ENCODE results near the gene RARA.

The RARA gene

GRCh38 chr17:40341808-40342503 is 33.0 kb downstream of the RARA start:
- in situ Hi-C loops (cut with MboI; ENCODE audit: low sequenced_read_pairs): no loop called here

DNA sequence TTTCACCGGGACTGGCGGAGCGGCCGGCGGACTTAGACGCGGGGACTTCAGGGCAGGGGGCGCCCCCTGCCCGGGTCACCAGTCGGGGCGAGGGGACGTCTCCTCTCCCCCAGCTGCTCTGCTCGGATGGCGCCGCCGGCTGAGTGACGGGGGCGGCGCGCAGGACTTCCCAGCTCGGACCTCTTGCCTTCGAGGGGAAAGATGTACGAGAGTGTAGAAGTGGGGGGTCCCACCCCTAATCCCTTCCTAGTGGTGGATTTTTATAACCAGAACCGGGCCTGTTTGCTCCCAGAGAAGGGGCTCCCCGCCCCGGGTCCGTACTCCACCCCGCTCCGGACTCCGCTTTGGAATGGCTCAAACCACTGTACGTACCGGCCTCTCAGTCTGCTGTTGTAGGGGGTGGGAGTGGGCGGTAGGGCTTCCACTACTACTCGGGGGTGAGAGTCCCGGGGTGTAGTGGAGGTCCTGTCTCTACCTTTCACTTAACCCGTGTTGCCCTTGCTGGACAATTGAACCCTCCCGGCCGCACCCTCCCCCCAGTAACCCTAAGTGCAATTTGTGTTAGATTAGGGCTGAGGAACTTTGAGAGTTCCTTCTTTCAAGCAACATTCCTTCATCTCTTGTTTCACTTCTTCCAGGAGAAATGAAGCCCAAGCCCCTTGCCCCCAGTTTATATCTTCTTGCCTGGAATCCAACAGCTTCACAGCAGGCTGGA is 33.7 kb downstream of the RARA start:
- in situ Hi-C loops (cut with MboI; ENCODE audit: low sequenced_read_pairs): no loop called here

- in situ Hi-C loops (cut with MboI; ENCODE audit: low sequenced_read_pairs): no loop called here
Observed at GRCh38 chr17:40343219-40344119, 34.5 kb downstream of the RARA start.

DNA sequence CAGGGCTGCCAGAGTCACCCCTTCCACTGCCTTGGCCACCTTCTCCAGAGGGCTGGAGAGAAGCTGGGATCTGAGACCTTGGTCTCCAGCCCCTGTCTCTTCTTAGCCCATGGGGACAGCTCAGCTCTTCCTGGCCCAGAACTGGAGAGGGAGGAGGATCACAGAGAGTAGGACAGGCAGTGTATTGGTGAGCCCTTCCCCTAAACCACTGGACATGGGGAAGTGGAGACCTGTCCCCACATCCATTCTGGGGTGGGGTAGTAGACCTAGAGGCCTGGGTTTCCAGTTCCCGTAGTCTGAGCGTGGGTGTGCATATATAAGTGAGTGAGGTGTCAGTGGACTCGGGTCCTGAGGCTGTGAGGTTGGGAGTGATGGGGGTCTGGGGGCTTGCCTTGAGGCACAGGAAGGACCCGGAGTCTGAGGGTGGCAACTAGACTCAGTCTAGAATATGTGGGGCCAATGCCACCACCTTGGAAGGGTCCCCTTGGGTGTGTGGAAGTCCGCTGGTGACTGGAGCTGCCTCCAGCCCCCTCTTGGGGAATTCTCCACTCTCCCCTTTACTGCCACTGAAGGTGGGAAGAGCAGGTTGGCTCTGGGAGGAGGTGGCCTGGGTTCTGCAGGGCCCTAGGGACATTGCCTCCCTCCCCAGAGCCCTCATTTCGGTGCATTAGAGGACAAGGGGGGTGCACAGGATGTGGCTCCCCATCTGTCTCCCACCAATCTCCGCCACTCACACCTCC is 35.6 kb downstream of the RARA start:
- in situ Hi-C loops (cut with MboI; ENCODE audit: low sequenced_read_pairs): no loop called here

DNA sequence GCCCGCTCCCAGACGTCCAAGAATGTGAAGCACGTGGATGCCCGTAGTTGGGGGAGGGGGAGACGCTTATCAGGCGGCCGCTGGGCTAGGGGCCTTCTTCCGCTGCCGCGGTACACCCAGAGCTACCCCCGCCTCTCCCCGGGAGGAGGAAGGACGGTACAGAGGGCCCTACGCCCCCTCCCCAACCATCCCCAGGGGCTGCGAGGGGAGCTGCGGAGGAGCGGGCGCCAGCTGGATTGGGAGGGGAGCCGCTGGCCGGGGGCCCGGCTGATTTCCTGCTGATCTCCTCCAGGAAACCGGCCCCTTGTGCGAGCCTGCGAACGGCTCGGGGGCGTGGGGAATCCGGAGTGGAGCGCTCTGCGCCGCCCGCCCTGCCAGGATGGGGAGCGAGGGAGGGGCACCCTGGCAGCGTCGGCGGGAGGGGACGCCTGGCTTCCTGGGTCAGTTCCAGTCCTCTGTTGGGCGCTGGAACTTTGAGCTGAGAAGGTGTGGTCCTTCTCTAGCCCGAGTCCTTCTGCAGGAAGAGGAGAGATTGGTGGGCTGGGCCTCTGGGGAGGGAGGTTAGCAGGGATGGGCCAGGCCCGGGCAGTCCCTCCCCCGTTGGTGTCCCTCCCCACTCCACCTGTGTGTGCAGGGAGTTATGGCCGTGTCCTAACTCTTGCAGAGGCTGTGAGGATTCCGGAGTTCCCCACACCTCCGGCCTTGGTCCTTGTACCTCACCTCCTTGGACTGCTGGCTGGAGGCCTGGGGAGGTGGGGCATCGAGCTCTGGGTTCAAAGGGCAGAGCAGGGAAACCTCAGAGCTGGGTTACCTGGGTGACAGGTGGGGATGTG is 36.4 kb downstream of the RARA start:
- in situ Hi-C loops (cut with MboI; ENCODE audit: low sequenced_read_pairs): no loop called here

DNA sequence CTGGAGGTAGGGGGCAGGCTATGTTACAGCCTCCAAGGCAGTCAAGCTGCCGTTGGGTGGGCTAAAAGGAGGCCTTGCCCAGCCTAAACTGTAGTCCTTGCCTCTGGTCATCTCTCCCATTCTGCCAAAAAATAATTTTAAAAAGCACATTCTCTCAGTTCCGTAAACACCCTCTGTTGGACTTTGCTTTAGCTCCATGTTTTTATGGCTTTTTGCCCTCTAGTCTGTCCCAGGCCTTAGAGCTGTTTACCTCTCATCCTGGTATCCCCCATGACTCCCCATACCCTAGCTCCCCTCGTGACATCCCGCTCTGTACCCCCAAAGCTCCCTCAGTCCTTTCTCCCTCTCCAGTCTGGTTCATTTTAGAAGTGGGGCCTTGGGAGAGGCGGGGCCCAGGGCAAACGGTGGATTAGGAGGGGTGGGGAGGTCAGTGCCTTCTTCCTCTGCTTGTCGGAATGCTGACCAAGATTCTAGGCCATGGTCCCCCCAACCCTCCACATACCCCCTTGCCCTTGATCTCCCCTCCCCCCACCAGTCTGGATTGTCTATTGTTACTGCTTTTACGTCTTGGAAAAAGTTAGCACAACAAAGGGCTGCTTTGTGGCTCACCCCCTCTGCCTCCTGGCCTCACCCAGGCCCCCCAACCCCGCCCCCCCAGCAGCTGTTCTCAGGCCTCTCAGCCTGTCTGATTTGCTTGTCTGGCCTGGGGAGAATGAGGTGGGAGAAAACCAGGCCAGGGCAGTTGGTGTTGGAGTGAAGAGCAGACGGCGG is 37.2 kb downstream of the RARA start:
- in situ Hi-C loops (cut with MboI; ENCODE audit: low sequenced_read_pairs): no loop called here

DNA sequence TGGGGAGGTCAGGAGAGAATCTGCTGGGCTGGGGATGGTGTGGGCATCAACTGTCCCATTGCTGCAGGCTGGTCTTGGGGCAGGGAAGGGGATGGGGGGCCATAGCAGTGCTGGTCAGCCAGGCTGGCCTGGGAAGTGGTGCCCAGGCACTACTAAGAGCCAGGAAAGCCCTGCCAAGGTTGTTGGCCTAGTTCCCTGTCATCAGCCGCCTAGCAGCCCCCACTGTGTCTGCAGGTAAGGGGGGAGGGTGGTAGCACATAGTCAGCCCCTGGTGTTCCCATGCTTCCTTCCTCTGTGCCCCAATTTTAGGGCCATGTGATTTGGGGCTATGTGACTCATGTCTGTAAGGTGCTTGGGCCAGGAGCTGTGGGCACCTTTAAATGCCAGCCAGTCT is 37.8 kb downstream of the RARA start:
- in situ Hi-C loops (cut with MboI; ENCODE audit: low sequenced_read_pairs): no loop called here

DNA sequence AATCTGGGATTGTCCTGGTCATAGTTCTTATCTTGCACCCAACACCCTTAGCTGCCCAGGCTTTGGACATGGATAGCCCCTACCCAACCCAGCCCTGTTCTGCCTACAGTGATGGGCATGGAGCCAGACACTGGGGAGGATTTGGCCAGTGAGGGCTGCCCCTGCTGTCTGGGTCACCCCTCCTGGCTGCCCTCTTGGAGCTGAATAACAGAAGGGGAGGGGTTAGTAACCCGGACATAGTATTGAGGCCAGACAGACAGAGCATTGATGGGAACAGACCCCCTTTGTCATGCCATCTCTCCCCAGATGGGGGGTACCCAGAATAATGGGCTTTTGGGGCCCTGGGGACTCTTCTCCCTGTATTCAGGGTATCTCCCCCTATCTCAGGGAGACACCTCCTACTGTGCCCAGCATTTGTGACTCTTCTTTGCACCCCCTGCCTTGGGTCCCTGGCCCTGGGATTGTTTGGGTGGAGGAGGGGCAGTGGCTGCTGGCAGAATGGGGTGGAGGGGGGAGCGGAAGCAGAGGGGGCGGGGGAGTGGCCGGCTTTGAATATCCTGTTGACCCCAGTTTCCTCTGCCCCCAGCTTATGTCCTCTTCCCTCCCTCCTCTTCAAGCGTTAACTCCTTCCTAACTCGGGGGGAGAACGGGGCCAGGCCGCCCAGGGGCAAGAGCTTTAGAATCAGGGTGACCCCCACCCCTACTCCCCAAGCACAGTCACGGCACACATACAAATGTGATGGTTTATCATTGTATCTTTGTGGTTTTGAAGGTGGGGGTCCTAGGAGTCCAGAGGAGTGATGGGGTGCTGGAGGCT is 38.5 kb downstream of the RARA start:
- in situ Hi-C loops (cut with MboI; ENCODE audit: low sequenced_read_pairs): no loop called here

DNA sequence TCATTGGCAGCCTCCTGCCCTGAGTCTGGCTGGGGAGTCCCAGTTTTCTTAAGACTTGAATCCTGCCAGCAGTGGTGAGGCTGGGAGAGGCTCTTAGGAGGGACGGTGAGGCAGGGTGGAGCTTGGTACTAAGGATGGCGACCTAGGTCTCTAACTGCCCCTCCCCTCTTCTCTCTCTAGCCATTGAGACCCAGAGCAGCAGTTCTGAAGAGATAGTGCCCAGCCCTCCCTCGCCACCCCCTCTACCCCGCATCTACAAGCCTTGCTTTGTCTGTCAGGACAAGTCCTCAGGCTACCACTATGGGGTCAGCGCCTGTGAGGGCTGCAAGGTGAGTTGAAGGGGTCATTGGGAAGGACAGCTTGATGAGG is 39.1 kb downstream of the RARA start:
- in situ Hi-C loops (cut with MboI; ENCODE audit: low sequenced_read_pairs): no loop called here

GRCh38 chr17:40348562-40349476 is 39.8 kb downstream of the RARA start:
- in situ Hi-C loops (cut with MboI; ENCODE audit: low sequenced_read_pairs): no loop called here

- in situ Hi-C loops (cut with MboI; ENCODE audit: low sequenced_read_pairs): no loop called here
Observed at GRCh38 chr17:40349477-40349894, 40.5 kb downstream of the RARA start.

DNA sequence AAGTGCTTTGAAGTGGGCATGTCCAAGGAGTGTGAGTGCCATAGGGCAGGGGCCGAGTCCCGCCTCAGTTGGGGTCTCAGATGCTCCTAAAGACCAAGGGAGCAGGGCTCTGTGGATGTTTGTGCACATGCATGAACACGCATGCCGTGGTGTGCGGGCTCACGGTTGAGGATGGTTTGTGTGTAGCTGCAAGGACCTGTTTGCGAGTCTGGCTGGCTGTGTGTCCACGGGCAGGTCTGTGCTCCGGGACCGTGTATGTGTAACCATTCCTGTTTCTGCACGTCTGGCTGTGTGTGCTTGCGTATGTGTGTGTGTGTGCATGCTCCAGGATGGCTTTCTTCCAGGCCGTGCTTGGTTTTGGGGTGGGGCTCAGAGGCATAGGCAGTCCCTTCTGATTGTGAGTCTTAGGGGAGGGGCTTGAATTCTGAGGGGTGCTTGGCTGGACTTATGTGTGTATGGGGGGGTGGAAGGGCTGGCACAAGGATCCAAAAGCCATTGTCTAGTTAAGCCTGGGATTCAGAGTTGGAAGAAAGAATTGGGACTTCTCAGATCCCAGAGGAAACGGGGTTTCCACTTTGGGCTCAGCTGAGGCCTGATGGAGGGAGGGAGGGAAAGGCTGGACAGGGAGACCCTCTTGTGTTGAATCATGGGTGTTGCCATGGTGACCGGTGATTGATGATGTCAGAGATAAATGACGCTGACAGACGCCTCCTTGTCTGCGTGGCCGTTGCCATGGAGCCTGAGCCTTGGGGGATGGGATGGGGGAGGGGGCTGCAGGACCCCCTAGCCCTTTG is 41.1 kb downstream of the RARA start:
- in situ Hi-C loops (cut with MboI; ENCODE audit: low sequenced_read_pairs): loop anchor here (5.0 kb wide), 1 partner anchor 48 kb away; no protein-coding TSS in a partner anchor

DNA sequence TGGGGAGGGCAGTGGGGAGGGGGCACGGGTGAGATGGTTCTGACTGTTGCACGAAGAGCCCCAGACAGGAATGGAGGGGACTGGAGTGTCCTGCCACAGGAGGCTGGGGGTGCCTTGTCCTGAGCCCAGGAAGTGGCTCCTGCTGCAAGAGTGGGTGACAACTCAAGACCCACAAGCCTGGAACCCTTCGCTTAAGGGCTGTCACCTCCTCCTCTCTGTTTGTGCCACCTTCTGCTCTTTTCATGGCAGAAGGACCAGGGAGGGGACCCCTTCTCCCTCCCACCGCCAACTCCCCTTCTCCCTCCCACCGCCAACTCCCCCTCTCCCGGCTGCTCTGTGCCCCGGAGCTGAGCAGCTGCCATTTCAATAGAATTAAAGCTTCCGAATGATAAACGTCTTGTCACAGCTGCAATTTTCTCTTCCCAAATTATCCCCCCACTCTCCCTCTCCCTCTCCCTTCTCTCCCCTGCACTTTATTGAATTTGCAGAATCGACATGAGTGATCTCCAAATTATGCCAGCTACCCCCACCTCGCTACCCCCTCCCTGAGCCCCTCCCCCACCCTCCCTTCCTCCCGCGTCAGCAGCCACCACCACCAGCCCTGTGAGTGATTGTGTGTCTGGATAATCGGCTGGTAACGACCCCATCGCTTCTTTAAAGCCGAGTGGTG is 41.8 kb downstream of the RARA start:
- in situ Hi-C loops (cut with MboI; ENCODE audit: low sequenced_read_pairs): loop anchor here (5.0 kb wide), 1 partner anchor 49 kb away; no protein-coding TSS in a partner anchor

DNA sequence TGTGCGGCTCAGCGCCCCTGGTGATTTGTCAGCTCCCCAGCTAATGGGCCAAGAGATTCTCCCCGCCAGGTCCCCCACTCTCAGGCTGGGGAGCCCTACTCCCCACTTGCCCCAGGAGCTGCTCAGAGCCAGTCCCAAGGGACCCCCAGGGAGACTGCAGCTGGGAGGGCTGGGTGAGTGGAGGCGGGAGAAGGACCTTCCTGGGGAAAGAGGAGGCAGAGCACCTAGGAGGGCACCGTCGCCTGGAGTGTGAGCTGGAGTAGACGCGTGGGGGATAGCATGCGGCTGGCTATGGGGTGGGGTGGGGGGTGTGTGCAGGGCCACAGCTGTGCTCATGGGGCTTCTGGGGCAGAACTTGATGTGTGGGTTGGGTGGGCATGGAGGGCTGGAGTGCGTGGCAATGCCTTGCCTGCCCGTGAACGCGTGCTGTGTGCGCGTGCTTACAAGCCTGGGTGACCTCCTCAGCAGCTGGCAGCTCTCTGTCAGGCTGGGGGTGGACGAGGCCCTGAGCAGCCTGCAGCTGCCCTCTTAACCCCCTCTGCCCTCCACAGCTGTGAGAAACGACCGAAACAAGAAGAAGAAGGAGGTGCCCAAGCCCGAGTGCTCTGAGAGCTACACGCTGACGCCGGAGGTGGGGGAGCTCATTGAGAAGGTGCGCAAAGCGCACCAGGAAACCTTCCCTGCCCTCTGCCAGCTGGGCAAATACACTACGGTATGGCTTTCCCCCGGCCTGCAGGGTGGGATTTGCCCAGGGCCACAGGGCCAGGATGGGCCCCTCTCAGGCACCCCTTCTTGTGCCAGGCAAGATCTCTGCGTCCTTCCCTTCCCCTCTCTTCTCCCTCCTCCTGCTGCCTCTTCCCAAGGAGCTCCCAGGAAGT is 42.6 kb downstream of the RARA start:
- in situ Hi-C loops (cut with MboI; ENCODE audit: low sequenced_read_pairs): loop anchor here (5.0 kb wide), 1 partner anchor 49 kb away; no protein-coding TSS in a partner anchor

DNA sequence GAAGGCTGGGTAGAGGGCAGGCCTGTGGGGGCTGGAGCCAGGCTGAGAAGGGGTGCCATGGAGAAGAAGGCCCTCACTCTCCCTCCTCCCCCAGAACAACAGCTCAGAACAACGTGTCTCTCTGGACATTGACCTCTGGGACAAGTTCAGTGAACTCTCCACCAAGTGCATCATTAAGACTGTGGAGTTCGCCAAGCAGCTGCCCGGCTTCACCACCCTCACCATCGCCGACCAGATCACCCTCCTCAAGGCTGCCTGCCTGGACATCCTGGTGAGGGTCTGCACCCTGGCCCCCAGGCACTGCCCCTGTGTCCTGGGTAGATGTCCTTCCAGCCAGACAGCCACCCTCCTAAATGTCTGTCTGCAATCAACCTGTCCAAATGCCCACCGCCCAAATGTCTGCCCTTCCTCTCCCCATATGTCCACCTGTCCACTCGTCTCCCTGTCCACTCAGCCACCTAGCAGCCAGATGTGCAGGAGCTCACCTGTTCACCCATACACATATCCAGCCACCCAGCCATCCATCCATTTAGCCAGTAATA is 43.3 kb downstream of the RARA start:
- in situ Hi-C loops (cut with MboI; ENCODE audit: low sequenced_read_pairs): loop anchor here (5.0 kb wide), 1 partner anchor 50 kb away; no protein-coding TSS in a partner anchor

Data from HL-60/S4 treated with phorbol 12-myristate 13-acetate at 8.2 ng/mL for 4 days and 3 days (cell line).